GM18867 (cell line): Measurements from ENCODE around the gene DACH1.

Source experiments
- ATAC-seq: cut with Tn5 transposase; IDR thresholded peaks from one replicate; pipeline ENCODE4 v1.9.1; 2021; ENCODE audit warnings: mild to moderate bottlenecking, moderate library complexity; ENCODE audit not compliant: unreplicated experiment

Gene DACH1

DNA sequence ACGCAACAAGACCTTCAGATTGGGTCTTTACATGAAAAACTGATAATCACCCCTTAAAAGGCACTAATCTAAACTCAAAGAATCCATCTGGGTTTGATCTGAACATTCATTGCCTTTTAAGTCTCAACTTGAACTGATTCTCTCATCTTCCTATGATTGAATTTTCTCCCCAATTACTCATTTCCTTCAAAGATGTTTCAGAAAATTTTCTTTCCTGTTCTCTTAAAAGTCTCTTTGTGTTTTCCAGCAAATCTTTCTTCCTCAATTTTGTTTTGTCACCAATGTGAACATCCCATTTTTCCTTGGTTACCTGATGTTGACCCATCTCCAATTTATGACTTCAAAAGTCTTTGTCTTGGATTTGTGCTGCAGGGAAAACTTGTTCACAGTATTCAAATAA is 234.3 kb downstream of the DACH1 start:
- ATAC-seq, result no peak

DNA sequence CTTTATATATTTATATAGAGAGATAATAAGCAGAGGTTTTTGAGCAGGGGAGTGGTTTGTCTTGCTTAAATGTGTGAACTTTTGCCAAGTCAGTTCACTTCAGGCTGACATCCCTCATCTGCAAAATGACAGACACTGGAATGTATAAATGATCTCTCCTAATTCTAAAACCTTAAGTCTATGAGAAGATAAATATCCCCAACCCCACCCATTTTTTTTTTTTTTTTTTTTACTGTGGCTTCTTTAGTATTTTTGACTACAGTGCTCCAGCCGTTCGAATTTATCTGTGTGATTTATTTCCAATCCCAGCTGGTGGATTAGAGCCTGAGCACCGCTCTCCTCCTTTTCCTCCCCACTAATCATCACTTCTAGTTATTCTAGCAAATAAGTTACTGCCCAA is 234.8 kb downstream of the DACH1 start:
- ATAC-seq, result no peak

DNA sequence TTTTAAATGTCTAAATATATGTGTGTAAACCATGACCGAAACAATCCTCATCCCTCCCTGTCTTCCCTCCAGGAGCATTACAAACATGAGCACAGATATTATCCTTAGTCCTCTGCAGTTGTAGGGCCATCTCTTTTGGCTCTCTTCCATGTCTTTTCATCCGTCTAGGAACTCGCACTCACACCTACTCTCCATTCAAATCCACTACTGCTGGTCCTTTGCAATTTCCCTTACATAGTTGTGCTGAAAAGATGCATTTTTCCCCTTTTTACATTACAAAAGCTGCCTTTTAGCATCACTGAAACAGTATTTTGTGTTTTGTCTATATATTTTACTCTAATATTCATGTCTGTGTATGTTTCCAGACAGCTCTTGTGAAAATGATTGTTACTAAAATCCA is 237.8 kb downstream of the DACH1 start:
- ATAC-seq, result no peak

DNA sequence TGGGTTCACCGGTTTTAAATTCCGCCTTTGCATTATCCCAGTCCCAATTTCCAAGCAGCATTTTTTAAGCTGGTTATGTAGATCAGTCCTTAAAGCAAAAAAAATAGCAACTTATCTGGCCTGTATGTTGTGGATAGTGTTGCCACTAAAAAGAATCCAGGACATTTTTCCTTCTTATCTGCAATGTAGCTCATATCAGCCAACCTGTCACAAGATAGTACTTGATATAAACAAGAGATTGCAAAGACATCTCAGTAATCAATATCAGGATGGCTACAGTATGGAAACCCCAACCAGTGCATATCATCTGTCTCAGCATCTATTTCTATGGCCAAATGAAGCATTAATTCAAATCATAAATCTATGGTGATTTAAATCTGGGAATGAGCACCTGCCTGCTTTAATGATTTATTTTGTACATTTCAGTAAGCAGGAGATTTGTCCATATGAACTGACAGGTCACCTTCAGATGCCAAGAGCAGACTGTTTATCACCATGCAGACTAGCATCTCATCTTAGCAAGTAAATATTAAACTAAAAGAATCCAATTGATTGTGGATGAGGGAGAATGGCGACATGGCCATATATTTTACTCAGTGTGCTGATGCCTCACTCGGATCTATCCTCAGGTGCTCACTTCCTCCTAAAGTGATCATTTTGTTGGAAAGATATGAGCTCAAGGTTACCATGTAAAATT is 240.4 kb downstream of the DACH1 start:
- no peak for ATAC-seq

DNA sequence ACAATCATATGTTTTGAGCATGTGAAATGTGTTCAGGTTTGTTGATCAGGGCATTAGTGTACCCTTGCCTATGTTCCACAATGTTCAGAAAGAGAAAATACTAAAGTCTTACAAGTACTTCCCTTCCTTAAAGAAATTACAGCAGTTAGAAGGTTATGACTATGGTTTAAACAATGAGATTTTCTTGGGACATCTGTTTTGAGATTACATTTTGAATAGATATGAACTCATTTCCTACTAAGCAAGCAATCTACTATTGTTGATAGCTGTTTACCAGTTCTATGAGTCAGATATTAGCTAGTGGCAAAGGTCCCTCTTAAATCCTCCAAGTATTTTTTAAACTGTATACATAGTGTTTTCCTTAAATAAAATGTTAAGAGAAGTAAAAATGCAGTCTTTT is 241.3 kb downstream of the DACH1 start:
- ATAC-seq, result no peak

DNA sequence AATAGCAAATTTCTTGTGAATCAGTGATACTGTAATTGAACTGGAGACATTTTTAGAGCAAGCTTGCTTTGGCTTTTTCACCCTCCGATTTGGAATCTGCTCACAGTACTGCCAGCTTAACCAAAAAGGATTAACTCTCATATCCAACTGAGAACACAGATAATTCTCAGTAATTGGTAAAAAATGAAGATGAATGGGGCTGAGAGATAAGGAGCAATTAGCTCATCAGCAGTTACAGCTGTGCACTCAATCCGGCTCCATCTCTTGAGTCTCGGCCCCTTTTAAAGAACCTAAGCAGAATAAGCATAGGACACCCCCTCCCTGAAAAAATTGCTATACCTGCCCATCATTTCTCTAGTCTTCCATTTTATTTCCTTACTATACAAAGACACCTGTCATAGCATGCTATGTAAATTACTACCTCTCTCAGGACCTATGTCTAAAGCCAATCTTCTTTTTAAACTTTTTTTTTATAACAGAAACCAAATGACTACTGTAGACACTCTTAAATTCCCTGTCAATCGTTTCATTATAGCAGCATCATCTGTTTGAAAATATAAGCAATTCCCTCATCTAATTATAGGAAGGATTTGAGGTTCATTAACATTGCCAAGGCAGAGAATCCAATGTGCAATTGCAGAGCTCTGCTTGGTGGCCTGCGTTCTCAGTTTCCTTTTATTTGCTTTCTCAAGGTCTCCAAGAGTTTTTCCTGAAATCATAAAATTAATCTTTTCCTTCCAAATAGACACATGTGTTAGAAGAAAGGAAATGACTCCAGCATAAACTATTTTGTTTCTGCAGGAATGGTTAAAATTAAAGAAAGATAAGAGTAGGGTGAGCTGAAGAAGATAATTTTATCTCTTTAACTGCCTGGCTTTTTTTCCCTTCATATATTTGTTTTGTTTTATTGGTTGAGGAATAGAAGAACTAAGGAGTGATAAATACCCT is 242.1 kb downstream of the DACH1 start:
- ATAC-seq, result no peak

DNA sequence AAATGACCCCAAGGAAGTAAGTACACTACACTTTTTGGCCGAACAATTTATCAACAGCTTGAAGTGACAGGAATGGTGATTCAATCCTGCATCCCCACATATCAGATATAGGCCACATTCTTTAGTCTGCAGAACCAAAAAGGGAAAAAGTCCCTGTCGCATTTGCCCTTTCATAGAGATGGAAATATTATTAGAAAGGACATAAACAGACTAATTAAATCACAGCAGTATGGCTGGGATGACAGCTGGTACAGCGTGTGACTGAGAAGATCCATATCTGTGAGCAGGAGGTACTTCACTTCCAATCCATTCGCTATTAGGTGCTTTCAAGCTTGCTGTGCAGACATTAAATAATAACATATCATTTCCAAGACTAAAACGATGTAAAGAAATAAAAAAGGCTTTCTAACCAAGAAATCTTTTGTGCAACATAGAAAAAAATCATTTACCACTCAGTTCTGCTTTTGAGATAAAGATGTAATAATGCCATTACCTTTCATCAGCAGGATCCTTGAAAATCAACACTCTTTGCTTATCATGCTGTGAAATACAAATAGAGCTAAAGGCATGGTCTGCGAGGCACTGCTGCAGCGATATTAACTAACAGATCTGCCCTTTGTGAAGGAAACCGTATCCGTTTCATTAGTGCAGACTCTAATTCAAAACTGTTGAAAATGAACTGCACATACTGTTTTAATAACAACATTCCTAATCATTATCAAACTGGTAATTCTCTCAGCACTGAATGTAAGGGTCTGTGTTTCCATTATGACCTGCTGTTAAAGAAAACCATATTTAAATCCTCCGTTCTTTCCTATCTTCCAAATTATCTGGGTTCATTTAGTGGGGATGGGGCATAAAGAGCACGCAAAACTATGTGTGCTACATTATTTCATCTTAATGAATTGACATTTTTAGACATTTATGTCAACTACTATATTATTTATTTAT is 245.6 kb downstream of the DACH1 start:
- no peak for ATAC-seq

DNA sequence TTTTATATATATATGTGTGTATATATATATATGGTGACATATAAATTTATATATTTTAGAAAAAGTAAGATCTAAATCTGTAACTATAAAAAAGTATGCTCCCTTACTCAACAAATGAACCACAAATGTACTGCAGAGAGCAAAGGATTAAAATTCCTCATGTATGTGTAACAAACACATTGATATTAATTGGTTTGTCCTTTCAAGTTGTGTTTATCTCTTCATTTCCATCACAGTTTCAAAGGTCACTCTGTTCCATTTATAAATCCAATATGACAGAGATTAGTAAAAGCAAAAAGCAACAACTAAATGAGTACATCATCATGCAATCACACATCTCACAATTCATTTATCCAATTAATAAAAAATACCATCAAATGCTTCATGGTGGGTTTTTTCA is 247.9 kb downstream of the DACH1 start:
- no peak for ATAC-seq

DNA sequence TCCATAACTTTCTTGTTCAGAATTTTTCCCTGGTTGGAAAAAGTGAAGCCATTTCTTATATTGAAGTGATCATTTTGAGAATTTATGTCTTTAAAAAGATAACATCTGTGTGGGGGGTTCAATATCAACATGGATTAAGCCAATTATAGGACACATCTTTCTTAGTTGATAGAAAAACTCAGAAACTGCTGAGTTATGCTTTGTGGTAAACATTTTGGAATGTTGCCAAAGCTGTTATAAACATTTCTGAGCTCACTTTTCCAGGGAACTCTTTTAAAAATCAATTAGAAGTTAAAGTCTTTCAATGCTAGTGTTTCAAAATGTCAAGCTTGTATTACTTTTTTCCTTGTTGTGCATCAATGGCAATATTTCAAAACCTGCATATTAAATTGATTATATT is 248.8 kb downstream of the DACH1 start:
- ATAC-seq, result no peak

DNA sequence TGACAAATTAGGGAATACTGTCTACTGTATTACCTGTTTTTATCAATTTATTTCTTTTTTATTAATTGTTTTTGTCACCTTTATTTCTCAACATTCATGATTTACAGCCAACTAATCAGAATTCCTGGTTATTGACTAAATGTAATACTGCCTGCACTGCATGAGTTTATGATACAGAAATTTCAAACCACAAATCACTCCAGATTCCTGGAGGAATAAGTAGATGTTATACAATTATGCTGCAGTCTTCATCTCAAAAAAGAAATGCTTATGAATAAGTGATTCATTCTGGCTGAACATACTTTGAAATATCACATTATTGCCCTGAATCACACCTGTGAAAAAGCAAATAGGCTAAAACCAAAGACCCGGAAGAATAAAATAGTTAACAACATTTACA is 249.7 kb downstream of the DACH1 start:
- no peak for ATAC-seq

DNA sequence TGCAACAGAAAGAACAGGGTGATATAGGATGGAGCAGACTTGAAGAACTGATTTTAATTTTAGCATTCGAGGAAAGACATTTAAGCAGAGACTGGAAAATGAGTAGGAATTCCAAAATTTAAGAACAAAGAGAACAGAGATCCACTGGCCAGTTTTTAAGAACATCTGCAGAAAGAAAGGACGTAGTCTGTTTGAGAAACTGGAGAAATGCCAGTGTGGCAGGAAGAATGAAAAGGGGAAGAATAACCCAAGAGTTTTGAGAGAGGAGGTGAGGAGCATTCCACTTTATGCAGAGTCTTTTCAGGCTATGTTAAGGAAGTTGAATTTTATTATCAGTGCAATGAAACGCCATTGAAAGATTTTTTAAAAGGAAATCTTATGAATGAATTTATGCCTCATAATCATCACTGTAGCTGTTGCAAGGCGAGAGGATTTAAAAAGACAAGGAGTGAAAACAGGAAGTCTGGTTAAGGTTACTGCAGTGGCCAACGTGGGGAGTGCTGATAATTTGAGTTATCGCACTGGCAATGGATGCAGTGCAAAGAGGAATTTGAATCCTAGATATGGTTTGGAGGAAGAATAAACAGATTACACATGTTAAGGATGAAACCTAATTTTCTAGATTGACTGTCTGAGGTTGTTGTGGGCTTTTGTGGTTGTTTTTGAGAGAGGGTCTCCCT is 253.8 kb downstream of the DACH1 start:
- no peak for ATAC-seq

DNA sequence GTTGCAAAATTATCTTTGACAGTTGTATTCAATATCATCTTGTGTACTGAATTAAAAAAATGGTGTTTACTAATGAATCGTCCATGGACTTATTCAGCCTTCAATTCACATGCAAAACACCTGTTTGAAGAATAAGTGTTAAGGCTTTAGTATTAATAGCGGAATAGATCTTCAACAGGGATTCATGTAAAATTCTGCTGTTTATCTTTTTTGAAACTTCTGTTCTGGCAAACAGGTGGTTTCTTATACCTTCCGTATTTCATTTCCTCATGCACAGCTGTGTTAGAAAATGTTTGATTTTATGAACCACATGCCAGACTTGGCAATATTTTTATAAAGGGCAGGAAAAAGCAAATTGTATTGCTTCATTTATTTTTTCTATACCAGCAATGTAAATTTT is 255.7 kb downstream of the DACH1 start:
- ATAC-seq, result no peak

DNA sequence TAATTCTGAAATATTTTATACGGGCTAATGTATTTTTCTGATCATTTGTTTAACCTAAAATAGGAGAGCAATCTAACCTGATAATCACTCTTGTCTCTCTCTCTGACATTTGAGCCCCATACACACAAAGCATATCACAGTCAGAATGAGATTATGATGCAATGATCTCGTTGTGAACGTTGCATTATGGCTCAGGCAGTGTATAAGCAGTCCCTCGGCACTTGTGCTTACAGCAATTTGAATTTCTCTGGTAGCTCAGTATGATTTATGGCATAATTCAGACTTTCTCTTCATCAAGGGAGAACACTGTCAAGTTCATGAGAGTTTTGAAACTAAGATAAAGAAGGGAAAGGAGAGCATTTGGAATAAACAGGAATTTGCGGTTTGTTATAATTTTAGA is 256.1 kb downstream of the DACH1 start:
- ATAC-seq, result no peak

DNA sequence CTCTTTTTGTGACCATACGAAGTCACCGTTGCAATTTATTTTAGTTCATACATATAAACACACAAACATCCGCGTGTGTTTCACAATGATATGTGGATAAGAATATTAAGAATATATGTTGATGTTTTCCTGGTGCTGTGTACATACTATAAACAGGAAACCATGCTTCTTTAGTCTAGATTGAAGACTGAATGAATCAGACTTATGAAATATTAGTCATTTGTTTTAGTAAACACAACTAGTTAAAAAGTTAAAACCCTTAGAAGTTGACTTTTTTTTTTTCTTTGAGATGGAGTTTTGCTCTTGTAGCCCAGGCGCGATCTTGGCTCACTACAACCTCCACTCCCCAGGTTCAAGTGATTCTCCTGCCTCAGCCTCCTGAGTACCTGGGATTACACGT is 257.7 kb downstream of the DACH1 start:
- ATAC-seq, result no peak

DNA sequence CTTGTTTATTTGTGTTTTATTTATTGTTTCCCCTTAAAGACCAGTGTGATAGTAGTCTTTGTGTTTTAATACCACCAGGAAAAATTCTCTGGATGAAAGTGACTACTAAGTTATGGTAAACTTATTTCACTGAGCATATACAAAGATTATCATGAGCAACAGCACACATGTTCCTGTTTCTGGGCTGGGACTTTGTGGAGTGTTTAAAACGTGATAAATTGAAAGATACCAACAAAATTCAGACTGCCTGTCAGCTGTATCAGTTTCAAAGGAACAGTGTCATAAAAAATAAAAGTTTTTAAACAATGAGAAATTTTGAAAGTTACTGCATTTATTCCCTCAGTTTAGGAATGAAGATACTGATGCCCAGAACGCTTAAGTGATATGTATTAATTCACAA is 259.4 kb downstream of the DACH1 start:
- ATAC-seq, result no peak

DNA sequence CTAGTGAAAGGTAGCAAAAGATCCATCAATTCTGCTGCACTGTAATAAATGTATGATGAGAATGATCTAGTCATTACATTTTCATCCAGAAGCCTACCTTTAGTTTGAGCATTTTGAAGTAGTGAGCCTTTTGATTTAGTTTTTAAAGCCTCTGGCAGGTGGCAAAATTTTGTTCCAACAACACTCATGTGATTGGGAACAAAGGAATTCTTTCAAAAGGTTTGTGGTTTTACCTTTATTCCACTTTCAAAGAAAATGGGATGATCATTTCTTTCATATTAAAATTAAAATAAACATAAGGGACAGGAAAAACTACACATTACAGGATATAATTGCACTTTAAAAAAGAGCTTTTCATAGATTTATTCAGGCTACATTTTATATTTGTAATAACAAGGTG is 260.2 kb downstream of the DACH1 start:
- ATAC-seq, result no peak

DNA sequence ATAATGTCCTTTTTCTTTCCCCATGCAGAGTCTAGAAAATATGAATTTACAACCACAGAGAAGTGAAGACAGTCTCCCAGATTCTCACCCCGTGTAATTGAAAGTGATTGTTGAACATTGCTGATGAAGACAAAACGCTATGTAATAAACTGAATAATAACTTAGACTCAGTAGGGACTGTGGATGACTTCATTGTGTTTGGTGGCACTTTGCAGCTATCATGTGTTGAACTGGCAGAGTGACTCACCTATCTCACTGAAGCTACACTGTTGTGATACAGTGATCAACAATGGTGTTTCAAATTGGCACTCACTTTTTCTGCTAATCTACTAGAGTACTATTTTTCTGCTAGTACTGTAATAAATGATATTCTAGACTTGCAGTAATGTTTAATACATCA is 261.3 kb downstream of the DACH1 start:
- ATAC-seq, result no peak

DNA sequence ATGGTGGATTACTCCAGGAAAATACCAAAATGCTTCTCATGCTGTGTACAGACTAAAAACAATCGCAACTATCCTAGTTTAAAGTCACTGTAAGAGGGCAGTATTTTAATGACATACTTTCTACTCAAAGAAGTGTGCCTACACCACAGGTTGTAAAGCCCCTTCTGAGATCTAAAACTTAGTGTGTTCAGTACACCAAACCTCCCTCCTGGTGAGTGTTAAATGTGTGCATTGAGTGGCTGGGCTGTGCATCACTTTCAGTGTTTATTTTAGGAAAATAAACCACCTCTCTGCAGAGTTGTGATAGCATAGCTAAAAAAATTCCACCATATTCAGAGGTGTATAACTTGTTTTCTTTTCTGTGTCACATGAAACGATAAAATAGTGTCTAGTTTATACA is 263.7 kb downstream of the DACH1 start:
- ATAC-seq, result no peak

DNA sequence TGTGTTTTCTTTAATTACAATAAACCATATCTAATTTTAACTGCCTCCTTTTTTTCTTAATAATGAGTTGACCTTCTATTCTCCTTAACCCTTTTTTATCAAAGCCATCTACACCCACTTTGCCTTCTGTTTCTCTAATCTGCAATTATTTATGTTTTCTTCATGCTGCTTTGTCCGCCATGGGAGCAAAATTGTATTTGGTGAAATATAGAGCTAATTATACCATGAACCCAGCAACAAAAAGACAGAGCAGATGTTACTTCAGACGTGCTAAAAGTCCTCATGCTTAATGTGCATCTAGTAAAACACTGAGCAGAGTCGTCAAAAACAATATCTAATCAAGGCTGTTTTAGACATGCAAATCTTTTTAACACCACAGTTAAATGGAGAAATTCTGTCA is 264.7 kb downstream of the DACH1 start:
- no peak for ATAC-seq

DNA sequence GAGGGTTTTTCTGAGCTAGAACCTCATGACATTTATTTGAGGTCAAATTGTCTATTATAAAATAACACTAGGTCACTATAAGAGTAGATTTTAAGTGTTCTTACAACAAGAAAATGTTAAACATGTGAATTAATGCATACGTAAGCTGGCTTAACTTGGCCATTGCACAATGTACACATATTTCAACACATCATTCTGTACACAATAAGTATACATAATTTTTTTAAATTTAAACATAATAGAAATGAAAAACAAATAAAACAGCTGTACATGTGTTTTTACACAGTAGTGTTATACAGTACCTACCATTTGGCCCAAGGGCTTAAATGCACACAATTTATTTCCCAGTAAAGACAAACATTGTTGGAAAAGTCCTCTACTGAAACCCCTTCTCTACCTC is 269.9 kb downstream of the DACH1 start:
- ATAC-seq, result no peak

DNA sequence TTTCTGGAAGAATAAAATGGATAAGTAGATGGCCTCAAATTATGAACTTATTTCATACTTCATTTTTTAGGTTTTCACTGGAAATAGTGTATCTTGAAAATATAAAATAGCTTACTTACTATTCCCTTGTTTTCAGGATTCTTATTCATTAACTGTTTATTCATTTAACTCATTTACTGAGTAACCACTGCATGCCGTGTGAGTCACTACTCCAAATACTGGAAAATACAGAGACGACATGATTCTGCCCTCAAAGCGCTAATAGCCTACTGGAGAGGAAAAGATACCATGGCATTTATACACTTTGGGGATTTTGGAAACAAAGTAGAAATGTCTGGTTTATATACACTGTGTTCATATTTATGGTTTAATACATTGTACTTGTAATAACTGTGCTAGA is 270.9 kb downstream of the DACH1 start:
- no peak for ATAC-seq
